H1 (cell line): Measurements from ENCODE around the gene CTSH. TPM values are rescaled to one million over a fixed set of nuclear protein-coding genes. Genes with fewer than 3 reads are reported as not detected.

ENCODE experiments used
- CTCF ChIA-PET: fragments of 300-600 bp; sonication (Branson Sonifier 250); formaldehyde crosslinking; loops from one replicate; lab custom pipeline; 2021; ENCODE audit not compliant: partially characterized antibody; lab: Charles Lee
- POLR2A ChIA-PET: fragments of 300-600 bp; sonication (Branson Sonifier 250); formaldehyde crosslinking; loops from one replicate; lab custom pipeline; 2021; ENCODE audit warnings: inconsistent platforms; ENCODE audit not compliant: partially characterized antibody; lab: Charles Lee
- DNase-seq, 2 experiments: peaks; one replicate each; pipeline versions ENCODE4 v3.0.0 to v3.0.0-alpha.2; 2010 to 2022; ENCODE audit warnings: low spot score in 2 of 2, low read depth in 1 of 2, mixed read lengths in 1 of 2
- FAIRE-seq: peaks from 2 replicates; lab custom pipeline; 2011; peaks lifted over from hg19 to GRCh38; lab: Jason Lieb, UNC
- H2AFZ ChIP-seq: 2 replicates; pipeline ENCODE4 v1.8.1; 2012; ENCODE audit warnings: low read length, inconsistent platforms
- H2AK5ac ChIP-seq: 2 replicates; pipeline ENCODE4 v1.6.1; 2013; ENCODE audit warnings: low read depth, low read length
- H2BK120ac ChIP-seq: replicated peaks from 2 replicates; pipeline ENCODE3; 2013; ENCODE audit warnings: low read depth, low read length, inconsistent platforms
- H2BK12ac ChIP-seq: 2 replicates; pipeline ENCODE4 v1.6.1; 2013; ENCODE audit warnings: low read depth, low read length
- H2BK15ac ChIP-seq: 2 replicates; pipeline ENCODE4 v1.6.1; 2013; ENCODE audit warnings: low read length
- H2BK20ac ChIP-seq: 2 replicates; pipeline ENCODE4 v1.6.1; 2013; ENCODE audit warnings: low read length
- H2BK5ac ChIP-seq: 2 replicates; pipeline ENCODE4 v1.6.1; 2013; ENCODE audit warnings: low read depth, low read length
- H3K14ac ChIP-seq: 2 replicates; pipeline ENCODE4 v1.6.1; 2013; ENCODE audit warnings: inconsistent platforms; ENCODE audit not compliant: insufficient read length
- H3K18ac ChIP-seq: 2 replicates; pipeline ENCODE4 v1.6.1; 2013; ENCODE audit warnings: low read length; ENCODE audit errors: extremely low read depth
- H3K23ac ChIP-seq: 2 replicates; pipeline ENCODE4 v1.6.1; 2013; ENCODE audit warnings: inconsistent platforms; ENCODE audit not compliant: insufficient read length
- H3K23me2 ChIP-seq: 2 replicates; pipeline ENCODE4 v1.6.1; 2013; ENCODE audit warnings: low read depth, low read length
- H3K27ac ChIP-seq: 2 replicates; pipeline ENCODE4 v1.6.1; 2011; ENCODE audit warnings: low read depth, low read length, inconsistent platforms
- H3K27me3 ChIP-seq, 4 experiments: replicated peaks in 1 of 4; 1 replicate in 1 of 4; 2 replicates in 3 of 4; pipeline versions ENCODE4 v1.6.1 to v1.8.1; 2011 to 2013; ENCODE audit warnings: low read length in 3 of 4, mild to moderate bottlenecking in 3 of 4, inconsistent platforms in 2 of 4, mixed read lengths in 2 of 4, moderate library complexity in 1 of 4; ENCODE audit not compliant: control insufficient read depth in 3 of 4, insufficient read depth in 3 of 4; ENCODE audit errors: extremely low read depth in 1 of 4
- H3K36me3 ChIP-seq, 4 experiments: 2 replicates each; pipeline versions ENCODE4 v1.6.1 to v1.8.1; 2011 to 2013; ENCODE audit warnings: mild to moderate bottlenecking in 4 of 4, low read length in 3 of 4, moderate library complexity in 2 of 4, control low read depth in 1 of 4, inconsistent platforms in 1 of 4; ENCODE audit not compliant: insufficient read depth in 4 of 4, control insufficient read depth in 2 of 4
- H3K4ac ChIP-seq: replicated peaks from 2 replicates; pipeline ENCODE3; 2013; ENCODE audit warnings: low read length, low read depth, mixed read lengths, inconsistent platforms; ENCODE audit not compliant: insufficient read length
- H3K4me1 ChIP-seq, 4 experiments: replicated peaks in 1 of 4; 1 replicate in 1 of 4; 2 replicates in 3 of 4; pipeline versions ENCODE4 v1.6.1 to v1.8.1; 2011 to 2013; ENCODE audit warnings: low read length in 3 of 4, inconsistent platforms in 2 of 4, mixed read lengths in 1 of 4; ENCODE audit not compliant: insufficient read depth in 4 of 4, control insufficient read depth in 3 of 4
- H3K4me2 ChIP-seq, 2 experiments: 2 replicates each; pipeline versions ENCODE4 v1.6.1 to v1.8.1; 2011 to 2013; ENCODE audit warnings: low read depth in 2 of 2, low read length in 2 of 2, control low read depth in 1 of 2, inconsistent platforms in 1 of 2, mild to moderate bottlenecking in 1 of 2; ENCODE audit not compliant: insufficient read depth in 1 of 2
- H3K4me3 ChIP-seq, 4 experiments: fragments of 200-600, 300-600 bp in 1 of 4; sonication (generic), shearing (Covaris generic), sonication (Bioruptor Twin) in 1 of 4; 2 replicates each; pipeline versions ENCODE4 v1.5.1 to v1.8.1; 2011 to 2016; ENCODE audit warnings: low read length in 4 of 4, low read depth in 3 of 4, control low read depth in 2 of 4, inconsistent platforms in 2 of 4, mild to moderate bottlenecking in 2 of 4, mixed read lengths in 1 of 4, moderate library complexity in 1 of 4; ENCODE audit not compliant: insufficient read depth in 2 of 4; ENCODE audit errors: extremely low read depth in 1 of 4
- H3K56ac ChIP-seq: replicated peaks from 2 replicates; pipeline ENCODE3; 2013; ENCODE audit warnings: low read depth, mild to moderate bottlenecking, mixed read lengths, low read length, inconsistent platforms; ENCODE audit not compliant: insufficient read length
- H3K79me1 ChIP-seq: 2 replicates; pipeline ENCODE4 v1.6.1; 2013; ENCODE audit warnings: low read depth, low read length, control low read depth
- H3K79me2 ChIP-seq, 2 experiments: 2 replicates each; pipeline versions ENCODE4 v1.6.1 to v1.8.1; 2012 to 2013; ENCODE audit warnings: low read length in 2 of 2, mild to moderate bottlenecking in 2 of 2, inconsistent platforms in 1 of 2; ENCODE audit not compliant: insufficient read depth in 2 of 2, control insufficient read depth in 1 of 2
- H3K9ac ChIP-seq, 4 experiments: replicated peaks in 1 of 4; 1 replicate in 1 of 4; 2 replicates in 3 of 4; pipeline versions ENCODE4 v1.6.1 to v1.8.1; 2011 to 2013; ENCODE audit warnings: low read depth in 3 of 4, low read length in 3 of 4, control low read depth in 2 of 4, mild to moderate bottlenecking in 2 of 4, moderate library complexity in 2 of 4, inconsistent platforms in 1 of 4; ENCODE audit errors: extremely low read depth in 1 of 4
- H3K9me3 ChIP-seq, 2 experiments: 2 replicates each; pipeline versions ENCODE4 v1.6.1 to v1.8.1; 2012 to 2013; ENCODE audit warnings: mild to moderate bottlenecking in 2 of 2, moderate library complexity in 2 of 2, control low read depth in 1 of 2, inconsistent platforms in 1 of 2, low read depth in 1 of 2, low read length in 1 of 2, mixed read lengths in 1 of 2; ENCODE audit not compliant: insufficient read depth in 2 of 2
- H4K20me1 ChIP-seq, 2 experiments: replicated peaks in 1 of 2; 2 replicates each; pipeline versions ENCODE3 to v1.8.1; 2011 to 2013; ENCODE audit warnings: inconsistent platforms in 2 of 2, low read length in 2 of 2, mild to moderate bottlenecking in 1 of 2; ENCODE audit not compliant: insufficient read depth in 2 of 2, control insufficient read depth in 1 of 2
- H4K5ac ChIP-seq: 2 replicates; pipeline ENCODE4 v1.6.1; 2013; ENCODE audit warnings: low read length, low read depth, mixed read lengths, inconsistent platforms; ENCODE audit not compliant: insufficient read length
- H4K8ac ChIP-seq: 2 replicates; pipeline ENCODE4 v1.8.0; 2013; ENCODE audit warnings: mild to moderate bottlenecking, moderate library complexity, low read length, inconsistent platforms; ENCODE audit not compliant: insufficient read depth; ENCODE audit errors: extremely low read depth
- H4K91ac ChIP-seq: replicated peaks from 2 replicates; pipeline ENCODE3; 2013; ENCODE audit warnings: low read length, mixed read lengths, inconsistent platforms; ENCODE audit not compliant: insufficient read length
- CHD1 ChIP-seq: IDR thresholded peaks from 2 replicates; pipeline ENCODE4 v1.6.1; 2012; ENCODE audit warnings: low read depth, low read length, improper control_type of control experiment
- EGR1 ChIP-seq: IDR thresholded peaks from 2 replicates; pipeline ENCODE4 v1.6.1; 2011; ENCODE audit warnings: low read depth, low read length, borderline replicate concordance
- KDM1A ChIP-seq: fragments of 200-600, 300-600 bp; sonication (generic); IDR thresholded peaks from 2 replicates; pipeline ENCODE4 v1.7.1; 2016; ENCODE audit warnings: mild to moderate bottlenecking, low read length, borderline replicate concordance
- NRF1 ChIP-seq: IDR thresholded peaks from 2 replicates; pipeline ENCODE4 v1.6.1; 2011; ENCODE audit warnings: mild to moderate bottlenecking, low read depth, low read length, improper control_type of control experiment
- POLR2AphosphoS5 ChIP-seq: IDR thresholded peaks from 2 replicates; pipeline ENCODE4 v1.6.1; 2011; ENCODE audit warnings: low read depth, low read length
- RAD21 ChIP-seq, 2 experiments: IDR thresholded peaks in 1 of 2; conservative IDR thresholded peaks in 1 of 2; 2 replicates each; pipeline ENCODE4 v1.6.1; 2011; ENCODE audit warnings: low read depth in 2 of 2, low read length in 2 of 2, improper control_type of control experiment in 1 of 2, inconsistent platforms in 1 of 2, mild to moderate bottlenecking in 1 of 2, moderate library complexity in 1 of 2
- SP4 ChIP-seq: IDR thresholded peaks from 2 replicates; pipeline ENCODE4 v1.6.1; 2012; ENCODE audit warnings: low read length, inconsistent platforms
- YY1 ChIP-seq: IDR thresholded peaks from 2 replicates; pipeline ENCODE4 v1.6.1; 2011; ENCODE audit warnings: low read depth, mild to moderate bottlenecking, low read length
- WGBS, 2 experiments: shearing (Covaris generic) in 1 of 2; methylation state at CpG; one replicate each; pipeline versions ENCODE4 v1.1.6 to v1.1.7; 2013 to 2015; ENCODE audit warnings: low lambda C conversion rate in 2 of 2, mixed read lengths in 2 of 2, inconsistent platforms in 1 of 2, low coverage in 1 of 2, missing lambda C conversion rate in 1 of 2; ENCODE audit not compliant: insufficient replicate concordance in 2 of 2, insufficient coverage in 1 of 2, insufficient read length in 1 of 2; ENCODE audit errors: extremely low coverage in 1 of 2, missing lambda C conversion rate in 1 of 2; 5-methylcytosine and 5-hydroxymethylcytosine counted together
- polyA plus RNA-seq, 7 experiments: library from polyadenylated mRNA; depleted of rRNA in 3 of 7; stranded (reverse) in 5 of 7; unstranded in 2 of 7; fragments of >200 nt in 5 of 7; fragments of 200-250 nt in 2 of 7; gene quantifications; 1 replicate in 5 of 7; 2 replicates in 1 of 7; 4 replicates in 1 of 7; pipeline versions ENCODE4 v1.2.1 to v1.2.3, GENCODE V29; 2011 to 2013; ENCODE audit warnings: missing spikeins in 2 of 7, mixed read lengths in 2 of 7
- total RNA-seq: library from RNA; stranded (reverse); fragmentation: NEBNext Ultra II Directional; extraction: Animal tissue kit (Norgen Biotek cat#: 25700); gene quantifications from 2 replicates; pipeline ENCODE4 v1.2.1, GENCODE V29; 2021

Gene CTSH
- total and polyA plus RNA-seq, 2 of the 8 experiments (the other 6 are each of a cell fraction or from before 2014, with no cell fraction given), result 34.0 to 36.8 TPM

DNA sequence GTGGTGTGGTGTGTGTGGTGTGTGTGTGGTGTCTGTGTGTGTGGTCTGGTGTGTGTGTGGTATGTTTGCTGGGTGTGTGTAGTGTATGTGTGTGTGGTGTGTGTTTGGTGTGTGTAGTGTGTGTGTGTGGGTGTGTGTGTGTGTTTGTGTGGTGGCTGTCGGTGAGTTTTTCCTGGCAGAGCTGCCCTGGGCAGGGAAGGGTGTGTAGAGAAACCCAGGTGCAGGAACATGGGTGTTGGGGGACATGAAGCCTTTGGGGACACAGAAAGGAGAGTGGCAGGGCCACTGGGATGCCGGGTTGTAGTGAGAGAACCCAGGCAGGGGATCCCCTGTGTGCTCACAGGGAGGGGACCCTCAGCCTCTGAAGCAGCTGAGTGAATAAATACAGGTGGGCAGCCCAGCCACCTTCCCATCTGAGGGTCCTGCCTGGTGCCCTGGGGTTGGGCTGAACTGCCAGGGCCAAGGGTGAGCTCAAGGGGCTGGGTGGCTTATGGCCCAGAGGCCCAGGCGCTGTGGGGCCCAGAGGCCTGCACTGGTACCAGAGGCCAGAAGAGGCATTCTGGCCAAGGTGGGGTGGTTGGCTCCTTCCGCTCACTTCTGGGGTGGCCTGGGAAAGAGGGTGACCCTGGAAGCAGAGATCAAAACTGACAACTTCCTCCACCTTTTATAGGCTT is 48.5 kb upstream of the CTSH start:
- ChIA-PET POLR2A (no interaction called here), CTCF (interaction anchor here (0.6 to 4.1 kb wide), 11 partner anchors 8 to 192 kb away, joined by 3 to 38 read pairs (median 3); no protein-coding TSS in a partner anchor)
- Histone ChIP-seq H2AK5ac (0 out of 2 replicates have a peak overlapping the region, but pooled peaks have one; percentile 24), H3K9me3 (no peaks in the 10 kb centered on the region), H4K20me1 (peaks cover 0 to 5% of the 10 kb centered on the region in 2 experiments), H3K27ac (no peak overlapping the region; the same call in 1 of the 2 replicates), H3K14ac (no peak overlapping the region), H4K8ac (no peak overlapping the region; the same call in 1 of the 2 replicates), H2BK5ac (no peak overlapping the region; the same call in 1 of the 2 replicates), H2BK20ac (no peak overlapping the region), H3K27me3 (no peaks in the 10 kb centered on the region; a peak in 1 of 7 replicates), H3K36me3 (no peaks in the 10 kb centered on the region), H2BK12ac (0 out of 2 replicates have a peak overlapping the region, but pooled peaks have one; percentile 1), H3K18ac (no peak overlapping the region), H4K5ac (no peak overlapping the region), H2AFZ (no peak overlapping the region), H2BK120ac (no peak overlapping the region), H3K79me1 (no peaks in the 10 kb centered on the region), H3K9ac (no peak overlapping the region), H3K23me2 (peaks cover 4% of the 10 kb centered on the region; the same call in 1 of the 2 replicates), H4K91ac (peak overlapping the region; percentile 44), H3K4me1 (peaks cover 0 to 23% (median 14%) of the 10 kb centered on the region in 4 experiments; a peak in 5 of 7 replicates), H3K56ac (peak overlapping the region; percentile 99), H3K4me3 (no peak overlapping the region), H3K4ac (peak overlapping the region; percentile 25), H3K4me2 (no peak overlapping the region), H3K79me2 (no peaks in the 10 kb centered on the region), H2BK15ac (peak overlapping the region; percentile 36), H3K23ac (no peak overlapping the region)
- WGBS, 2 experiments, result 81% methylated on average over 3 of the region's 4 CpGs; no CpG with 5 or more reads in 1 of the 2 experiments
- DNase-seq, result no peak
- FAIRE-seq, result no peak
- TF ChIP-seq RAD21 (IDR thresholded peaks at IDR 0.05 in 1 of 2, conservative IDR thresholded peaks at IDR 0.05 in 1 of 2; ENCODE audit: low read depth in 2 of 2, low read length in 2 of 2) (no peak), NRF1 (no peak), CHD1 (no peak), SP4 (no peak), EGR1 (no peak), POLR2AphosphoS5 (no peak), YY1 (no peak), KDM1A (no peak)
